SU-DHL-6 (cell line): Measurements from ENCODE around the gene C19orf44.
"Not testable (repeated sequence)": the region's sequence is repeated elsewhere in the genome, so short reads cannot be mapped to it uniquely, and the experiment has no call there.

Experiments
- H2AFZ ChIP-seq: fragments of 200-600 bp; sonication (generic); 2 replicates; pipeline ENCODE4 v1.6.1; 2014; ENCODE audit warnings: low read depth, mild to moderate bottlenecking, moderate library complexity, mixed read lengths, antibody characterized with exemption, low read length; ENCODE audit not compliant: severe bottlenecking
- H3F3A ChIP-seq: fragments of 200-600 bp; shearing (Covaris generic); 2 replicates; pipeline ENCODE4 v1.6.0; 2016; ENCODE audit warnings: antibody characterized with exemption, mild to moderate bottlenecking; ENCODE audit not compliant: insufficient read depth
- H3K27ac ChIP-seq: fragments of 200-600 bp; sonication (generic); 2 replicates; pipeline ENCODE4 v1.5.1; 2016; ENCODE audit warnings: low read depth, mild to moderate bottlenecking, low read length, moderate library complexity, mixed read lengths
- H3K27me3 ChIP-seq: fragments of 200-600 bp; sonication (generic), shearing (Covaris generic); 2 replicates; pipeline ENCODE4 v1.6.0; 2014; ENCODE audit warnings: mild to moderate bottlenecking, low read length
- H3K36me3 ChIP-seq: fragments of 200-600 bp; sonication (generic); 2 replicates; pipeline ENCODE4 v1.6.1; 2014; ENCODE audit warnings: mild to moderate bottlenecking, low read length, mixed read lengths
- H3K4me2 ChIP-seq: fragments of 300-600, 200-600 bp; shearing (Covaris generic), sonication (generic); 2 replicates; pipeline ENCODE4 v1.6.0; 2014; ENCODE audit warnings: low read length, low read depth, mild to moderate bottlenecking; ENCODE audit not compliant: poor library complexity, severe bottlenecking
- H3K4me3 ChIP-seq: fragments of 200-600 bp; sonication (generic); 2 replicates; pipeline ENCODE4 v1.5.1; 2014; ENCODE audit warnings: antibody characterized with exemption, low read length, mild to moderate bottlenecking, mixed read lengths; ENCODE audit not compliant: insufficient read depth, poor library complexity, severe bottlenecking
- H3K79me2 ChIP-seq: fragments of 200-600 bp; sonication (generic); 2 replicates; pipeline ENCODE4 v1.6.1; 2014; ENCODE audit warnings: mild to moderate bottlenecking, low read length, moderate library complexity; ENCODE audit not compliant: insufficient read depth
- H3K9ac ChIP-seq: fragments of 200-600 bp; sonication (generic); 2 replicates; pipeline ENCODE4 v1.7.0; 2014; ENCODE audit warnings: mild to moderate bottlenecking, low read length
- H3K9me2 ChIP-seq: fragments of 200-600 bp; sonication (generic); replicated peaks from 2 replicates; pipeline ENCODE4 v1.6.1; 2014; ENCODE audit warnings: low read length; ENCODE audit not compliant: insufficient read depth
- H3K9me3 ChIP-seq: fragments of 200-600 bp; sonication (generic); 2 replicates; pipeline ENCODE4 v1.6.1; 2014; ENCODE audit warnings: low read length, mixed read lengths; ENCODE audit not compliant: insufficient read depth
- H4K20me1 ChIP-seq: fragments of 200-600 bp; sonication (generic); 2 replicates; pipeline ENCODE4 v1.6.1; 2014; ENCODE audit warnings: low read depth, mild to moderate bottlenecking, antibody characterized with exemption, low read length, moderate library complexity, mixed read lengths
- EZH2phosphoT487 ChIP-seq: fragments of 200-600 bp; sonication (generic), shearing (Covaris generic); conservative IDR thresholded peaks from 2 replicates; pipeline ENCODE4 v1.6.1; 2018; ENCODE audit warnings: mild to moderate bottlenecking, antibody characterized with exemption, low read length, moderate library complexity, mixed read lengths
- TF ChIP-seq, protein P1 (sequence below): fragments of 200-600 bp; sonication (generic); IDR thresholded peaks from one replicate; pipeline ENCODE4 v1.5.1; 2017; ENCODE audit warnings: antibody characterized with exemption, mild to moderate bottlenecking, low read length, moderate library complexity; ENCODE audit not compliant: insufficient read depth, poor library complexity, severe bottlenecking

The C19orf44 gene

DNA sequence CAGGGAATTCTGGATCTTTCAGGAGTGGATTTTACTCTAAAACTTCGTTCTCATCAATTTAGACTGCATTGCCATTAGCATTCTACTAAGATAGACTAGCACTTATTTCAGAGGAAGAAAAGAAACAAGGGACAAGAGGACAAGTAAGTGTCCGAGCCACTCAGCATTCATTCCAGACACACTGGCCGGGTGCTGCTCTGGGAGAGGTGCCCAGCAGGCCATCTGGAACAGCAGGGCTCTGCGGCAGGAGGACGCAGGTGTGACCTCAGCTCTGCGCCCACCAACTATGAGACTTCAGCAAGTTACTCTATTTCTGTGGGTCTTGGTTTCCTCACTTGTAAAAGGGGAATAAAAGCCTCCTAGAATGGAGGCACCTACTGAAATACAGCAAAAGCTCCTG, 28.6 kb upstream of the C19orf44 start:
- H4K20me1 ChIP-seq: peaks cover 5% of the 10 kb centered on the region; the same call in 1 of the 2 replicates

DNA sequence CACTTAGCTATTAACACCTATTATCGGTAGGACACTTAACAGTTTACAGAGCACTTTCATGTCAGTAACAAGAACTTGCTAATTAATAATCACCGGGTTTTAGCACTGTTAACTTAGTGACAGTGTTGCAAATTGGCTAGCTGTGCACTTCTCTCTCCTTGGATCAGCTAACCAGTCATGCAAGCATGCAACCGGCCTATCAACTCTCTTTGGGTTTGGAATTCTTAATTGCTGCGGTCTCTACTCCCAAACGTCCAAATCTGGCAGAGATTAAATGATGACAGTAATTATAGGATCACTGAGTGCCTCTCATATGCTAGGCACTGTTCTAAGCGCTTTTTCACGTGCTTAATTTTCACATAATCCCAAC, 25.7 kb upstream of the C19orf44 start:
- Histone ChIP-seq H3K9me3 (no peaks in the 10 kb centered on the region), H3F3A (0 out of 2 replicates have a peak, but pooled peaks cover 4% of the 10 kb centered on the region), H3K36me3 (0 out of 2 replicates have a peak, but pooled peaks cover under 1% of the 10 kb centered on the region), H3K9me2 (no peaks in the 10 kb centered on the region), H3K9ac (peak overlapping the region; percentile 74), H3K27me3 (no peaks in the 10 kb centered on the region), H3K4me3 (peak overlapping the region; percentile 68), H3K4me2 (peak overlapping the region; percentile 90), H2AFZ (no peak overlapping the region), H3K27ac (peak overlapping the region; percentile 78), H3K79me2 (peaks cover 61% of the 10 kb centered on the region), H4K20me1 (no peaks in the 10 kb centered on the region)
- no peak for TF ChIP-seq EZH2phosphoT487
- TF ChIP-seq, protein P1, sequence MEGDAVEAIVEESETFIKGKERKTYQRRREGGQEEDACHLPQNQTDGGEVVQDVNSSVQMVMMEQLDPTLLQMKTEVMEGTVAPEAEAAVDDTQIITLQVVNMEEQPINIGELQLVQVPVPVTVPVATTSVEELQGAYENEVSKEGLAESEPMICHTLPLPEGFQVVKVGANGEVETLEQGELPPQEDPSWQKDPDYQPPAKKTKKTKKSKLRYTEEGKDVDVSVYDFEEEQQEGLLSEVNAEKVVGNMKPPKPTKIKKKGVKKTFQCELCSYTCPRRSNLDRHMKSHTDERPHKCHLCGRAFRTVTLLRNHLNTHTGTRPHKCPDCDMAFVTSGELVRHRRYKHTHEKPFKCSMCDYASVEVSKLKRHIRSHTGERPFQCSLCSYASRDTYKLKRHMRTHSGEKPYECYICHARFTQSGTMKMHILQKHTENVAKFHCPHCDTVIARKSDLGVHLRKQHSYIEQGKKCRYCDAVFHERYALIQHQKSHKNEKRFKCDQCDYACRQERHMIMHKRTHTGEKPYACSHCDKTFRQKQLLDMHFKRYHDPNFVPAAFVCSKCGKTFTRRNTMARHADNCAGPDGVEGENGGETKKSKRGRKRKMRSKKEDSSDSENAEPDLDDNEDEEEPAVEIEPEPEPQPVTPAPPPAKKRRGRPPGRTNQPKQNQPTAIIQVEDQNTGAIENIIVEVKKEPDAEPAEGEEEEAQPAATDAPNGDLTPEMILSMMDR: no peak

More for the DNA sequence above, 28.6 kb upstream of the C19orf44 start:
- H3K9me2 ChIP-seq: no peaks in the 10 kb centered on the region
- H3F3A ChIP-seq: peaks cover 10% of the 10 kb centered on the region; the same call in 1 of the 2 replicates
- peaks cover 91% of the 10 kb centered on the region for H3K79me2 ChIP-seq
- no peaks in the 10 kb centered on the region for H3K9me3 ChIP-seq
- no peak for TF ChIP-seq EZH2phosphoT487
- TF ChIP-seq, protein P1: no peak
- no peaks in the 10 kb centered on the region for H3K27me3 ChIP-seq
- H3K27ac ChIP-seq: peak overlapping the region; percentile 78
- H3K4me2 ChIP-seq: peak overlapping the region; percentile 90
- no peak overlapping the region for H2AFZ ChIP-seq
- peaks cover 6% of the 10 kb centered on the region; the same call in 1 of the 2 replicates for H3K36me3 ChIP-seq
- H3K4me3 ChIP-seq: peak overlapping the region; percentile 11
- peak overlapping the region; percentile 74 for H3K9ac ChIP-seq

DNA sequence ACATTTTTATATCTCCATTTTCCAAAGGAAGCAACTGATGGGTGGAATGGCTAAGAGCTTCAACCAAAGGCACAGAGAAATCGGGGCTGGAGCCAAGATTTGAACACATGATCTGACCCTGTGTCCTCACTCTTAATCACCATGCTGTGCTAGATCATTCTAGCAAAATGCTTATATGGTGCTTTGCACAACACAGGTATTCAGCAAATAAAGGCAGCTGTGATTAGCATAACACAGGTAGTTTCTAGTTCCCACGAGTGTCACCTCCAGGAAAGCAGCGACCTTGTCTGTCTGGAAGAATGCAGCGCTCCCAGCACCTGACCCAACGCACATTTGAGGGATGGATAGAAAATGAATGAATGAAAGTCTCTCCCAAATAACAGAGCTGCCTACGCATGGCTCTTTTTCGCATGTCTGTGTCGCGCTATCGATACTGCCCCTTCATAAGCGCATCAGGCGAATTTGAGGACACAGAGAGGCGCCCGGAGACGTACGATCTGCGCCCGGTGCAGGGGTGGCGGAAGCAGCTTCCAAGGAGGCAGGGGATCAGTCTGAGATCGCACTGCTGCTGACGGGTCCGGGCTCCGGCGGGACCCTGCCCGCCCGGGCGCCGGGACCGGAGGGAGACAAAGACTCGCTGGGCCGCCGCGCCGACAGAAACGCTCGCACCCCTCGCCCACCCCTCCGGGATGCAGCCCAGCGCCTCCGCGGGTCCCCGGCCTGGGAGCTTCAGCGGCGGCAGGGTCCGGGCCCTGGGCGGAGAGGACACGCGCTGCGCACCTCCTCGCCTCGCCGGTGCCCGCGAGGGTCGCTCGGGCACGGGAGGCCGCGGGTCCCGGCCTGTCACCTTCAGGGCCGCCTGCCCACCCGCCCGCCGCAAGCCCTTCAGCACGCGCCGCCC, 25.0 kb upstream of the C19orf44 start:
- peak overlapping the region; percentile 74 for H3K9ac ChIP-seq
- no peaks in the 10 kb centered on the region for H3K36me3 ChIP-seq
- TF ChIP-seq, protein P1: no peak
- no peak for TF ChIP-seq EZH2phosphoT487
- peak overlapping the region; percentile 78 for H3K27ac ChIP-seq
- H3K79me2 ChIP-seq: peaks cover 55% of the 10 kb centered on the region
- peak overlapping the region; percentile 90 for H3K4me2 ChIP-seq
- H2AFZ ChIP-seq: no peak overlapping the region
- H3K9me2 ChIP-seq: no peaks in the 10 kb centered on the region
- H3K9me3 ChIP-seq: no peaks in the 10 kb centered on the region
- no peaks in the 10 kb centered on the region for H4K20me1 ChIP-seq
- no peaks in the 10 kb centered on the region for H3K27me3 ChIP-seq
- peak overlapping the region; percentile 68 for H3K4me3 ChIP-seq
- H3F3A ChIP-seq: 0 out of 2 replicates have a peak, but pooled peaks cover 4% of the 10 kb centered on the region

DNA sequence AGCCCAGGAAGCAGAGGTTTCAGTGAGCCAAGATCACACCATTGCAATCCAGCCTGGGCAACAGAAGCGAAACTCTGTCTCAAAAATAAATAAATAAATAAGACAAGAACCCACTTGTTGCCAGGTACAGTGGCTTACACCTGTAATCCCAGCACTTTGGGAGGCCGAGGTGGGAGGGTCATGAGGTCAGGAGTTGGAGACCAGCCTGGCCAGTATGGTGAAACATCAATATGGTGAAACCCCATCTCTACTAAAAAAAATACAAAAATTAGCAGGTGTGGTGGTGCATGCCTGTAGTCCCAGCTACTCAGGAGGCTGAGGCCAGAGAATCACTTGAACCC, 23.7 kb upstream of the C19orf44 start:
- peak overlapping the region; percentile 68 for H2AFZ ChIP-seq
- H3K27me3 ChIP-seq, H3K36me3 ChIP-seq, H3F3A ChIP-seq, H4K20me1 ChIP-seq, H3K27ac ChIP-seq, H3K9me2 ChIP-seq, H3K9me3 ChIP-seq: not testable (repeated sequence)
- H3K9ac ChIP-seq: peak overlapping the region; percentile 74
- peak overlapping the region; percentile 74 for H3K4me2 ChIP-seq
- H3K4me3 ChIP-seq: peak overlapping the region; percentile 84
- H3K79me2 ChIP-seq: peaks cover 41% of the 10 kb centered on the region
